Tibial nerve (tissue), 3 donors: ENCODE measurements around the gene ABCA9.

Source experiments
- POLR2A ChIP-seq, 2 donors: fragments of 450-650 bp; IDR thresholded peaks; one replicate each; pipeline ENCODE4 v1.6.1; 2017; ENCODE audit warnings: antibody characterized with exemption in 2 of 2, mild to moderate bottlenecking in 2 of 2, moderate library complexity in 2 of 2
- TF ChIP-seq, protein P1 (sequence below), 5 experiments: fragments of 200-600 bp in 3 of 5; fragments of 450-650 bp in 2 of 5; sonication (generic) in 3 of 5; IDR thresholded peaks; one replicate each; pipeline ENCODE4 v1.5.1; 2016 to 2019; ENCODE audit warnings: antibody characterized with exemption in 5 of 5, mild to moderate bottlenecking in 3 of 5, moderate library complexity in 2 of 5

DNA sequence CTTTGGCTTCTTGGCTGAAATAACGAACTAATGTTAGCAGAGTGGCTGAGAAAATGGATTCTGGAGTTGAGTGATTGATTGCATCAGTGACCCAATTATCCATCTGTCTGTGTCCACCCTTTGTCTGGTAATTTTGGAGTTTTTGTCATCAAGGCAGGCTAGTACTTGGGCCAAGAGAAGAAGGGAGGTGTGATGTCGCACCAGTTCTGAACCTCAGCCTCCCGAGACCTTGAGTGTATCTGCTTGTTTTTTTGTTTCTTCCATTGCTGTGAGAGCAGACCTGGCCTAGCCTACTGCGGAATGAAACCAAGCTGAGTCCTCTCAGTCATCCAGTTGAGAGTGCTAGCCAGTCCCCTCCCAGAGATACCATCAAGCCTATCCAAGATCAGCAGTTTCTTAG, 110.0 kb downstream of the ABCA9 start:
- TF ChIP-seq, protein P1, sequence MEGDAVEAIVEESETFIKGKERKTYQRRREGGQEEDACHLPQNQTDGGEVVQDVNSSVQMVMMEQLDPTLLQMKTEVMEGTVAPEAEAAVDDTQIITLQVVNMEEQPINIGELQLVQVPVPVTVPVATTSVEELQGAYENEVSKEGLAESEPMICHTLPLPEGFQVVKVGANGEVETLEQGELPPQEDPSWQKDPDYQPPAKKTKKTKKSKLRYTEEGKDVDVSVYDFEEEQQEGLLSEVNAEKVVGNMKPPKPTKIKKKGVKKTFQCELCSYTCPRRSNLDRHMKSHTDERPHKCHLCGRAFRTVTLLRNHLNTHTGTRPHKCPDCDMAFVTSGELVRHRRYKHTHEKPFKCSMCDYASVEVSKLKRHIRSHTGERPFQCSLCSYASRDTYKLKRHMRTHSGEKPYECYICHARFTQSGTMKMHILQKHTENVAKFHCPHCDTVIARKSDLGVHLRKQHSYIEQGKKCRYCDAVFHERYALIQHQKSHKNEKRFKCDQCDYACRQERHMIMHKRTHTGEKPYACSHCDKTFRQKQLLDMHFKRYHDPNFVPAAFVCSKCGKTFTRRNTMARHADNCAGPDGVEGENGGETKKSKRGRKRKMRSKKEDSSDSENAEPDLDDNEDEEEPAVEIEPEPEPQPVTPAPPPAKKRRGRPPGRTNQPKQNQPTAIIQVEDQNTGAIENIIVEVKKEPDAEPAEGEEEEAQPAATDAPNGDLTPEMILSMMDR (IDR thresholded peaks at IDR 0.05), result no peak
- no peak for TF ChIP-seq POLR2A (IDR thresholded peaks at IDR 0.05)
